Gastroesophageal sphincter (tissue), 4 donors: ENCODE data around the gene NAA20. TPM values are rescaled to one million over a fixed set of nuclear protein-coding genes. Genes with fewer than 3 reads are reported as not detected.
"Not testable (repeated sequence)": the region's sequence is repeated elsewhere in the genome, so short reads cannot be mapped to it uniquely, and the experiment has no call there.

Experiments
- ATAC-seq: fragments of 150-250 bp; one replicate; pipeline ENCODE4 v1.9.1; 2016; ENCODE audit warnings: mild to moderate bottlenecking, moderate library complexity
- H3K27ac ChIP-seq, 4 donors: fragments of 200-600 bp; sonication (generic) in 3 of 4; 1 replicate in 3 of 4; 2 replicates in 1 of 4; pipeline ENCODE4 v1.5.1; 2016 to 2019
- H3K27me3 ChIP-seq: fragments of 200-600 bp; sonication (generic); one replicate; pipeline ENCODE4 v1.5.1; 2019
- H3K36me3 ChIP-seq, 2 donors: fragments of 200-600 bp; sonication (generic); one replicate each; pipeline ENCODE4 v1.5.1; 2019; ENCODE audit warnings: control low read depth in 1 of 2
- H3K4me1 ChIP-seq, 3 donors: fragments of 200-600 bp; sonication (generic); 1 replicate in 2 of 3; 2 replicates in 1 of 3; pipeline ENCODE4 v1.5.1; 2016 to 2019; ENCODE audit warnings: control low read depth in 2 of 3
- H3K4me3 ChIP-seq, 2 donors: fragments of 200-600 bp; sonication (generic); one replicate each; pipeline ENCODE4 v1.5.1; 2019; ENCODE audit warnings: mild to moderate bottlenecking in 1 of 2, moderate library complexity in 1 of 2
- H3K9me3 ChIP-seq, 3 donors: fragments of 200-600 bp; sonication (generic); one replicate each; pipeline ENCODE4 v1.5.1; 2017 to 2019; ENCODE audit warnings: control low read depth in 2 of 3
- CTCF ChIP-seq, 4 experiments: fragments of 200-600 bp in 2 of 4; fragments of 450-650 bp in 2 of 4; sonication (generic) in 1 of 4; IDR thresholded peaks; one replicate each; pipeline ENCODE4 v1.5.1; 2017 to 2019; ENCODE audit warnings: antibody characterized with exemption in 4 of 4, mild to moderate bottlenecking in 2 of 4, moderate library complexity in 2 of 4
- EP300 ChIP-seq: sonication (generic); formaldehyde crosslinking; IDR thresholded peaks from one replicate; pipeline ENCODE4 v1.6.1; 2017; ENCODE audit warnings: antibody characterized with exemption, mild to moderate bottlenecking
- POLR2A ChIP-seq, 2 donors: fragments of 450-650 bp; IDR thresholded peaks; one replicate each; pipeline ENCODE4 v1.6.1; 2017; ENCODE audit warnings: antibody characterized with exemption in 2 of 2, mild to moderate bottlenecking in 2 of 2, moderate library complexity in 1 of 2
- POLR2AphosphoS5 ChIP-seq: sonication (generic); formaldehyde crosslinking; IDR thresholded peaks from one replicate; pipeline ENCODE4 v1.6.1; 2017; ENCODE audit warnings: antibody characterized with exemption
- WGBS, 2 donors: methylation state at CpG; one replicate each; pipeline ENCODE4 v1.1.5; 2018; ENCODE audit warnings: low coverage in 1 of 2; 5-methylcytosine and 5-hydroxymethylcytosine counted together
- total RNA-seq, 4 donors: library from RNA; depleted of rRNA; stranded (reverse); fragments of >200 nt; gene quantifications; one replicate each; pipeline ENCODE4 v1.1.0, GENCODE V29; 2016

NAA20 gene
- total RNA-seq, 4 donors from 2014 or later: 22.7 to 47.0 (median 31.0) TPM

GRCh38 chr20:19998990-19999705, 18.0 kb upstream of the NAA20 start:
- TF ChIP-seq POLR2A (IDR thresholded peaks at IDR 0.05): no peak
- TF ChIP-seq EP300: no peak
- no peak for TF ChIP-seq POLR2AphosphoS5
- TF ChIP-seq CTCF (IDR thresholded peaks at IDR 0.05): no peak
- no peak for ATAC-seq
- no peaks in the 10 kb centered on the region for H3K27me3 ChIP-seq
- no peak overlapping the region for H3K4me3 ChIP-seq
- H3K4me1 ChIP-seq: peaks cover under 1 to 87% (median 24%) of the 10 kb centered on the region in 3 donors
- WGBS, 2 donors: 68 to 85% methylated on average over 3 to 4 of the region's 7 CpGs
- H3K27ac ChIP-seq: peak overlapping the region in 2 of 4 donors; percentile 11 to 41
- no peaks in the 10 kb centered on the region for H3K9me3 ChIP-seq
- peaks cover 0 to 64% of the 10 kb centered on the region in 2 donors for H3K36me3 ChIP-seq

GRCh38 chr20:20000211-20000968, 16.8 kb upstream of the NAA20 start:
- TF ChIP-seq POLR2A (IDR thresholded peaks at IDR 0.05) (no peak), CTCF (IDR thresholded peaks at IDR 0.05) (no peak), POLR2AphosphoS5 (no peak), EP300 (no peak)
- Histone ChIP-seq H3K9me3 (no peaks in the 10 kb centered on the region), H3K36me3 (peaks cover 0 to 64% of the 10 kb centered on the region in 2 donors), H3K27me3 (no peaks in the 10 kb centered on the region), H3K4me3 (no peak overlapping the region), H3K4me1 (peaks cover 0 to 77% (median 16%) of the 10 kb centered on the region in 3 donors), H3K27ac (peak overlapping the region in 3 of 4 donors; percentile 8 to 41 (median 12))
- 33 to 82% methylated on average over 1 to 8 of the region's 14 CpGs for WGBS, 2 donors
- ATAC-seq: no peak

GRCh38 chr20:20002101-20002998, 14.8 kb upstream of the NAA20 start:
- no peak overlapping the region for H3K4me3 ChIP-seq
- ATAC-seq: no peak
- TF ChIP-seq POLR2AphosphoS5 (no peak), CTCF (IDR thresholded peaks at IDR 0.05) (no peak), EP300 (no peak), POLR2A (IDR thresholded peaks at IDR 0.05) (no peak)
- WGBS, 2 donors: 47 to 73% methylated on average over 9 of the region's 9 CpGs
- no peaks in the 10 kb centered on the region for H3K27me3 ChIP-seq
- H3K4me1 ChIP-seq: peaks cover 0 to 58% (median 16%) of the 10 kb centered on the region in 3 donors
- H3K27ac ChIP-seq: peak overlapping the region; percentile 36 to 75 (median 70)
- peaks cover 0 to 46% of the 10 kb centered on the region in 2 donors for H3K36me3 ChIP-seq
- no peaks in the 10 kb centered on the region for H3K9me3 ChIP-seq

GRCh38 chr20:20003031-20003954, 13.9 kb upstream of the NAA20 start:
- ATAC-seq: peak; percentile 66
- TF ChIP-seq POLR2AphosphoS5 (peak; percentile 82), CTCF (IDR thresholded peaks at IDR 0.05) (no peak), EP300 (no peak), POLR2A (IDR thresholded peaks at IDR 0.05) (no peak)
- Histone ChIP-seq H3K4me3 (peak overlapping the region; percentile 21 to 30), H3K36me3 (peaks cover 0 to 37% of the 10 kb centered on the region in 2 donors), H3K27me3 (no peaks in the 10 kb centered on the region), H3K4me1 (peaks cover 0 to 51% (median 16%) of the 10 kb centered on the region in 3 donors), H3K27ac (peak overlapping the region; percentile 36 to 75 (median 70)), H3K9me3 (no peaks in the 10 kb centered on the region)
- WGBS, 2 donors: 19% methylated on average over 13 to 23 of the region's 23 CpGs

- H3K27me3 ChIP-seq, H3K9me3 ChIP-seq, ATAC-seq: not testable (repeated sequence)
- Histone ChIP-seq H3K36me3 (peaks cover 0 to 30% of the 10 kb centered on the region in 2 donors), H3K27ac (peak overlapping the region; percentile 36 to 75 (median 70)), H3K4me3 (peak overlapping the region; percentile 21 to 30), H3K4me1 (peaks cover 0 to 47% (median 16%) of the 10 kb centered on the region in 3 donors)
- WGBS, 2 donors: 54 to 62% methylated on average over 3 to 6 of the region's 6 CpGs
Measured at GRCh38 chr20:20003955-20004322, 13.2 kb upstream of the NAA20 start.
